GM12878 (cell line): Measurements from ENCODE around the gene SOX6. TPM values are rescaled to one million over a fixed set of nuclear protein-coding genes. Genes with fewer than 3 reads are reported as not detected.

ENCODE experiments used
- ATAC-seq: fragments of 200-7000 bp; cut with Tn5 transposase; 3 replicates; pipeline ENCODE4 v1.9.1; 2020; ENCODE audit warnings: mild to moderate bottlenecking, moderate library complexity
- BruUV-seq: library from RNA; stranded (reverse); fragments of 400-500 nt; replicated peaks from 2 replicates; lab custom pipeline; 2021; lab: Mats Ljungman, UMichigan
- CTCF ChIA-PET: fragments of 300-600 bp; sonication (Branson Sonifier 250); formaldehyde crosslinking; extraction: SDS; loops from one replicate; lab custom pipeline; 2021; ENCODE audit warnings: inconsistent platforms; lab: Yijun Ruan, JAX
- POLR2A ChIA-PET: fragments of 350-600 bp; formaldehyde crosslinking; extraction: SDS; loops from one replicate; lab custom pipeline; 2021; ENCODE audit warnings: inconsistent platforms; lab: Charles Lee
- RAD21 ChIA-PET: fragments of 300-600 bp; sonication (Branson Sonifier 250); formaldehyde crosslinking; loops from one replicate; lab custom pipeline; 2023; ENCODE audit warnings: antibody characterized with exemption; ENCODE audit not compliant: unreplicated experiment; lab: Charles Lee
- SMC1A ChIA-PET: fragments of 300-600 bp; sonication (Branson Sonifier 250); formaldehyde crosslinking; loops from one replicate; lab custom pipeline; 2023; ENCODE audit not compliant: unreplicated experiment, uncharacterized antibody; lab: Charles Lee
- DNase-seq: peaks from one replicate; pipeline ENCODE4 v3.0.0-alpha.2; 2011; ENCODE audit warnings: low read depth, low spot score
- FAIRE-seq: peaks from 3 replicates; lab custom pipeline; 2011; peaks lifted over from hg19 to GRCh38; lab: Jason Lieb, UNC
- H2AFZ ChIP-seq: 2 replicates; pipeline ENCODE4 v1.6.0; 2011; ENCODE audit warnings: low read depth, low read length, control low read depth; ENCODE audit not compliant: control insufficient read depth
- H3K27ac ChIP-seq: 2 replicates; pipeline ENCODE4 v1.5.1; 2011; ENCODE audit warnings: control low read depth; ENCODE audit not compliant: control insufficient read depth, insufficient read depth
- H3K27me3 ChIP-seq, 2 experiments: replicated peaks in 1 of 2; 2 replicates each; pipeline versions ENCODE4 v1.6.0 to v1.6.1; 2011; ENCODE audit warnings: low read length in 1 of 2; ENCODE audit not compliant: control insufficient read depth in 2 of 2, insufficient read depth in 2 of 2
- H3K36me3 ChIP-seq, 2 experiments: 2 replicates each; pipeline ENCODE4 v1.5.1; 2011; ENCODE audit warnings: low read length in 1 of 2; ENCODE audit not compliant: control insufficient read depth in 2 of 2, insufficient read depth in 2 of 2
- H3K4me1 ChIP-seq: 2 replicates; pipeline ENCODE4 v1.6.1; 2011; ENCODE audit warnings: mild to moderate bottlenecking, low read length, moderate library complexity, mixed read lengths; ENCODE audit not compliant: control insufficient read depth, insufficient read depth
- H3K4me2 ChIP-seq: 2 replicates; pipeline ENCODE4 v1.6.0; 2011; ENCODE audit warnings: control low read depth; ENCODE audit not compliant: control insufficient read depth, insufficient read depth
- H3K4me3 ChIP-seq: fragments of 200-600 bp; sonication (generic); 2 replicates; pipeline ENCODE4 v1.5.1; 2016
- H3K79me2 ChIP-seq: 2 replicates; pipeline ENCODE4 v1.6.0; 2011; ENCODE audit warnings: low read length; ENCODE audit not compliant: control insufficient read depth, insufficient read depth
- H3K9ac ChIP-seq: 2 replicates; pipeline ENCODE4 v1.8.0; 2011; ENCODE audit warnings: low read length, control low read depth, mixed read lengths; ENCODE audit not compliant: control insufficient read depth, insufficient read depth
- H3K9me3 ChIP-seq: replicated peaks from 3 replicates; pipeline ENCODE4 v1.5.1; 2011; ENCODE audit warnings: mild to moderate bottlenecking, low read length; ENCODE audit not compliant: control insufficient read depth, insufficient read depth
- H4K20me1 ChIP-seq: 2 replicates; pipeline ENCODE4 v1.6.0; 2011; ENCODE audit not compliant: control insufficient read depth, insufficient read depth
- ATF7 ChIP-seq: fragments of 450-650 bp; IDR thresholded peaks from 2 replicates; pipeline ENCODE4 v1.6.1; 2016; ENCODE audit warnings: low read depth, mild to moderate bottlenecking
- BRCA1 ChIP-seq: IDR thresholded peaks from 2 replicates; pipeline ENCODE4 v1.6.1; 2011; ENCODE audit warnings: low read depth, low read length, improper control_type of control experiment
- FOS ChIP-seq: IDR thresholded peaks from 3 replicates; pipeline ENCODE4 v1.6.1; 2011; ENCODE audit warnings: borderline replicate concordance; ENCODE audit not compliant: insufficient read length; ENCODE audit errors: extremely low read depth
- HCFC1 ChIP-seq: fragments of 150-350 bp; IDR thresholded peaks from 2 replicates; pipeline ENCODE4 v1.6.1; 2014; ENCODE audit warnings: low read length
- NFXL1 ChIP-seq: fragments of 450-650 bp; IDR thresholded peaks from 2 replicates; pipeline ENCODE4 v1.6.1; 2017; ENCODE audit warnings: antibody characterized with exemption, mild to moderate bottlenecking, borderline replicate concordance
- PAX8 ChIP-seq: fragments of 450-650 bp; IDR thresholded peaks from 2 replicates; pipeline ENCODE4 v1.6.1; 2017; ENCODE audit warnings: mild to moderate bottlenecking, moderate library complexity
- RFX5 ChIP-seq: IDR thresholded peaks from 2 replicates; pipeline ENCODE4 v1.6.1; 2011; ENCODE audit warnings: low read depth, low read length, improper control_type of control experiment
- SREBF2 ChIP-seq: IDR thresholded peaks from 2 replicates; pipeline ENCODE4 v1.6.1; 2012; ENCODE audit warnings: mild to moderate bottlenecking, low read length
- ZBED1 ChIP-seq: IDR thresholded peaks from 2 replicates; pipeline ENCODE4 v1.6.1; 2016; ENCODE audit warnings: borderline replicate concordance
- WGBS: methylation state at CpG from one replicate; pipeline ENCODE4 v1.1.6; 2016; ENCODE audit warnings: low lambda C conversion rate; ENCODE audit not compliant: insufficient replicate concordance, insufficient coverage; ENCODE audit errors: missing lambda C conversion rate; 5-methylcytosine and 5-hydroxymethylcytosine counted together
- in situ Hi-C: fragments of 300-500 bp; cut with MboI; formaldehyde crosslinking; loops from 9 replicates; pipeline ENCODE4 v1.14.3; 2018; ENCODE audit warnings: mixed read lengths
- intact Hi-C: fragments of 100-400 bp; cut with micrococcal nuclease; formaldehyde crosslinking; loops from one replicate; pipeline ENCODE4 v1.14.2; 2022; ENCODE audit not compliant: unreplicated experiment
- polyA plus RNA-seq, 11 experiments: library from polyadenylated mRNA; depleted of rRNA in 4 of 11; unstranded in 6 of 11; stranded (reverse) in 5 of 11; fragments of >200 nt; fragmentation: Nextera tagmentation in 4 of 11; fragmentation: Illumina TruSeq in 1 of 11; extraction: Ambion mirVana in 4 of 11; extraction: Trizol in 1 of 11; gene quantifications; 1 replicate in 1 of 11; 2 replicates in 10 of 11; pipeline versions ENCODE4 v1.2.1 to v1.2.3, GENCODE V29; 2011 to 2016; ENCODE audit warnings: inconsistent platforms in 2 of 11, missing spikeins in 2 of 11, low read depth in 1 of 11
- total RNA-seq, 4 experiments: library from RNA; depleted of rRNA in 3 of 4; stranded (reverse); fragments of >200 nt in 3 of 4; fragmentation: Illumina TruSeq in 1 of 4; extraction: Trizol in 1 of 4; gene quantifications; 2 replicates each; pipeline versions ENCODE4 v1.2.1 to v1.2.3, GENCODE V29; 2013 to 2021
- TF ChIP-seq, protein P1 (sequence below), 3 experiments: IDR thresholded peaks in 2 of 3; conservative IDR thresholded peaks in 1 of 3; 2 replicates each; pipeline ENCODE4 v1.5.1; 2011; ENCODE audit warnings: low read depth in 3 of 3, low read length in 3 of 3, mild to moderate bottlenecking in 3 of 3, control low read depth in 2 of 3, moderate library complexity in 2 of 3, inconsistent platforms in 1 of 3, mixed read lengths in 1 of 3; ENCODE audit not compliant: control insufficient read depth in 2 of 3, insufficient read depth in 1 of 3; ENCODE audit errors: extremely low read depth in 1 of 3
- TF ChIP-seq, protein P2 (sequence below): fragments of 450-650 bp; IDR thresholded peaks from 2 replicates; pipeline ENCODE4 v1.6.1; 2016; ENCODE audit warnings: mild to moderate bottlenecking

SOX6 gene
- total and polyA plus RNA-seq, 10 of the 15 experiments (the other 5 are each of a cell fraction or from before 2014, with no cell fraction given) = 0.03 to 0.71 (median 0.29) TPM; not detected in 4

DNA sequence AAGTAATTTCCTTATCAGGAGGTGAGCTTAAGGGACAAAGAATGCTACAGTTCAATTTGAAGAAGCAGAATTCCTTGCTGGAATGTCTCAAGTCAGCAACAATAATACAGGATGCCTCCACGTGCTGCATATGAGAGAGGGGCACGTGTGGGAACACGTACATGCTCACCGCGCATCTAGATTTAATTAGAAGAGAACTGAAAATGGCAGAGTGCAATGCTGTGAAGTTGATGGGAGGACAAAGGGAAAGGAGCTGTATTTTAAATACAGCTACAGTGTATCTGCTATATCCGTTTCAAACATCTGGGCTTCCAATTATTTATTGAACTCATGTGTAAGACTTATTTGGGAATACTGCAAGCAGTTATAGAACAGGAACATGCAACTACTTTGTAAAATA lies 328.7 kb downstream of the SOX6 start:
- POLR2A ChIA-PET = no interaction called here
- Histone ChIP-seq H3K4me1 (no peaks in the 10 kb centered on the region), H4K20me1 (no peaks in the 10 kb centered on the region), H3K27me3 (no peaks in the 10 kb centered on the region), H3K27ac (no peak overlapping the region), H3K9me3 (no peaks in the 10 kb centered on the region), H3K9ac (no peak overlapping the region), H3K4me2 (no peak overlapping the region), H3K79me2 (no peaks in the 10 kb centered on the region), H3K36me3 (no peaks in the 10 kb centered on the region), H3K4me3 (no peak overlapping the region), H2AFZ (no peak overlapping the region)
- FAIRE-seq (no peak), DNase-seq (no peak), ATAC-seq (no peak)
- intact Hi-C loops (no loop called here), in situ Hi-C loops (no loop called here)
- WGBS = 42% methylated on average over 6 of the region's 6 CpGs
- BruUV-seq = no TSS peak
- SMC1A ChIA-PET = no interaction called here
- RAD21 ChIA-PET = no interaction called here
- TF ChIP-seq RFX5 = no peak
- no peak for TF ChIP-seq ATF7
- TF ChIP-seq BRCA1 = no peak
- TF ChIP-seq PAX8 = no peak
- no peak for TF ChIP-seq FOS
- TF ChIP-seq ZBED1 = no peak
- CTCF ChIA-PET = no interaction called here

- DNase-seq (no peak), FAIRE-seq (no peak), ATAC-seq (no peak)
- ChIA-PET CTCF (no interaction called here), RAD21 (no interaction called here), SMC1A (no interaction called here), POLR2A (no interaction called here)
- H4K20me1 ChIP-seq = no peaks in the 10 kb centered on the region
- WGBS = 46% methylated on average over 2 of the region's 2 CpGs
- intact Hi-C loops (no loop called here), in situ Hi-C loops (no loop called here)
- no peak overlapping the region for H2AFZ ChIP-seq
- H3K27me3 ChIP-seq = no peaks in the 10 kb centered on the region
- H3K27ac ChIP-seq = no peak overlapping the region
- no peaks in the 10 kb centered on the region for H3K4me1 ChIP-seq
- H3K79me2 ChIP-seq = no peaks in the 10 kb centered on the region
- no TSS peak for BruUV-seq
- H3K36me3 ChIP-seq = no peaks in the 10 kb centered on the region
- TF ChIP-seq, protein P1, sequence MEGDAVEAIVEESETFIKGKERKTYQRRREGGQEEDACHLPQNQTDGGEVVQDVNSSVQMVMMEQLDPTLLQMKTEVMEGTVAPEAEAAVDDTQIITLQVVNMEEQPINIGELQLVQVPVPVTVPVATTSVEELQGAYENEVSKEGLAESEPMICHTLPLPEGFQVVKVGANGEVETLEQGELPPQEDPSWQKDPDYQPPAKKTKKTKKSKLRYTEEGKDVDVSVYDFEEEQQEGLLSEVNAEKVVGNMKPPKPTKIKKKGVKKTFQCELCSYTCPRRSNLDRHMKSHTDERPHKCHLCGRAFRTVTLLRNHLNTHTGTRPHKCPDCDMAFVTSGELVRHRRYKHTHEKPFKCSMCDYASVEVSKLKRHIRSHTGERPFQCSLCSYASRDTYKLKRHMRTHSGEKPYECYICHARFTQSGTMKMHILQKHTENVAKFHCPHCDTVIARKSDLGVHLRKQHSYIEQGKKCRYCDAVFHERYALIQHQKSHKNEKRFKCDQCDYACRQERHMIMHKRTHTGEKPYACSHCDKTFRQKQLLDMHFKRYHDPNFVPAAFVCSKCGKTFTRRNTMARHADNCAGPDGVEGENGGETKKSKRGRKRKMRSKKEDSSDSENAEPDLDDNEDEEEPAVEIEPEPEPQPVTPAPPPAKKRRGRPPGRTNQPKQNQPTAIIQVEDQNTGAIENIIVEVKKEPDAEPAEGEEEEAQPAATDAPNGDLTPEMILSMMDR (IDR thresholded peaks at IDR 0.05 in 2 of 3, conservative IDR thresholded peaks at IDR 0.05 in 1 of 3; ENCODE audit: control insufficient read depth in 2 of 3, extremely low read depth in 1 of 3, insufficient read depth in 1 of 3, low read depth in 3 of 3, low read length in 3 of 3) = no peak
- TF ChIP-seq HCFC1 (no peak), SREBF2 (no peak), NFXL1 (no peak)
- TF ChIP-seq, protein P2, sequence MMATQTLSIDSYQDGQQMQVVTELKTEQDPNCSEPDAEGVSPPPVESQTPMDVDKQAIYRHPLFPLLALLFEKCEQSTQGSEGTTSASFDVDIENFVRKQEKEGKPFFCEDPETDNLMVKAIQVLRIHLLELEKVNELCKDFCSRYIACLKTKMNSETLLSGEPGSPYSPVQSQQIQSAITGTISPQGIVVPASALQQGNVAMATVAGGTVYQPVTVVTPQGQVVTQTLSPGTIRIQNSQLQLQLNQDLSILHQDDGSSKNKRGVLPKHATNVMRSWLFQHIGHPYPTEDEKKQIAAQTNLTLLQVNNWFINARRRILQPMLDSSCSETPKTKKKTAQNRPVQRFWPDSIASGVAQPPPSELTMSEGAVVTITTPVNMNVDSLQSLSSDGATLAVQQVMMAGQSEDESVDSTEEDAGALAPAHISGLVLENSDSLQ = no peak
- no peak overlapping the region for H3K4me2 ChIP-seq
- no peak overlapping the region for H3K4me3 ChIP-seq
- H3K9ac ChIP-seq = no peak overlapping the region
- H3K9me3 ChIP-seq = no peaks in the 10 kb centered on the region
These were observed 329.5 kb downstream of the SOX6 start for GRCh38 chr11:16026849-16027248.
